MM.1S (cell line): ENCODE data around the gene ACTL7B.

Experiments used
- DNase-seq: peaks from one replicate; pipeline ENCODE4 v3.0.0-alpha.2; 2015
- H2AFZ ChIP-seq: fragments of 300-600 bp; sonication (generic); 2 replicates; pipeline ENCODE4 v1.6.0; 2016; ENCODE audit warnings: antibody characterized with exemption, low read length
- H3F3A ChIP-seq: fragments of 300-600 bp; sonication (generic); 2 replicates; pipeline ENCODE4 v1.6.1; 2016; ENCODE audit warnings: mild to moderate bottlenecking, antibody characterized with exemption, low read length, moderate library complexity, mixed read lengths; ENCODE audit not compliant: insufficient read depth
- H3K27ac ChIP-seq: fragments of 300-600 bp; sonication (generic); 2 replicates; pipeline ENCODE4 v1.5.1; 2016; ENCODE audit warnings: mild to moderate bottlenecking, low read length
- H3K27me3 ChIP-seq: fragments of 300-600 bp; sonication (generic); replicated peaks from 2 replicates; pipeline ENCODE4 v1.6.0; 2016; ENCODE audit warnings: low read length; ENCODE audit not compliant: insufficient read depth
- H3K36me3 ChIP-seq: fragments of 300-600 bp; sonication (generic); replicated peaks from 2 replicates; pipeline ENCODE4 v1.6.1; 2016; ENCODE audit warnings: mild to moderate bottlenecking, low read length, mixed read lengths; ENCODE audit not compliant: insufficient read depth
- H3K4me1 ChIP-seq: fragments of 300-600 bp; sonication (generic); 2 replicates; pipeline ENCODE4 v1.6.1; 2016; ENCODE audit warnings: low read length, mixed read lengths
- H3K4me2 ChIP-seq: fragments of 300-600 bp; sonication (generic); 2 replicates; pipeline ENCODE4 v1.6.0; 2016; ENCODE audit warnings: low read depth, low read length
- H3K4me3 ChIP-seq: fragments of 300-600 bp; sonication (generic); 2 replicates; pipeline ENCODE4 v1.5.1; 2016; ENCODE audit warnings: low read length, mixed read lengths
- H3K79me2 ChIP-seq: fragments of 300-600 bp; sonication (generic); 2 replicates; pipeline ENCODE4 v1.6.1; 2016; ENCODE audit warnings: mixed run types, low read length, mixed read lengths
- H3K9ac ChIP-seq: fragments of 300-600 bp; sonication (generic); 2 replicates; pipeline ENCODE4 v1.6.1; 2016; ENCODE audit warnings: low read length, mixed read lengths
- H3K9me2 ChIP-seq: fragments of 300-600 bp; sonication (generic); replicated peaks from 2 replicates; pipeline ENCODE4 v1.6.1; 2016; ENCODE audit warnings: mild to moderate bottlenecking, low read length, mixed read lengths; ENCODE audit not compliant: insufficient read depth
- H3K9me3 ChIP-seq: fragments of 300-600 bp; sonication (generic); replicated peaks from 2 replicates; pipeline ENCODE4 v1.6.1; 2016; ENCODE audit warnings: mild to moderate bottlenecking, low read length, mixed read lengths; ENCODE audit not compliant: insufficient read depth
- H4K20me1 ChIP-seq: fragments of 300-600 bp; sonication (generic); 2 replicates; pipeline ENCODE4 v1.6.1; 2016; ENCODE audit warnings: mild to moderate bottlenecking, low read length, moderate library complexity, mixed read lengths; ENCODE audit not compliant: insufficient read depth
- EZH2 ChIP-seq: fragments of 300-600 bp; sonication (generic); optimal IDR thresholded peaks from 2 replicates; pipeline ENCODE3; 2017; ENCODE audit warnings: low read depth, mild to moderate bottlenecking, antibody characterized with exemption, low read length, mixed read lengths
- EZH2phosphoT487 ChIP-seq: fragments of 300-600 bp; sonication (generic); IDR thresholded peaks from 2 replicates; pipeline ENCODE4 v1.6.1; 2018; ENCODE audit warnings: antibody characterized with exemption, low read length
- TF ChIP-seq, protein P1 (sequence below): fragments of 300-600 bp; sonication (generic); IDR thresholded peaks from 2 replicates; pipeline ENCODE4 v1.5.1; 2016; ENCODE audit warnings: antibody characterized with exemption, low read length, mixed read lengths

The ACTL7B gene

DNA sequence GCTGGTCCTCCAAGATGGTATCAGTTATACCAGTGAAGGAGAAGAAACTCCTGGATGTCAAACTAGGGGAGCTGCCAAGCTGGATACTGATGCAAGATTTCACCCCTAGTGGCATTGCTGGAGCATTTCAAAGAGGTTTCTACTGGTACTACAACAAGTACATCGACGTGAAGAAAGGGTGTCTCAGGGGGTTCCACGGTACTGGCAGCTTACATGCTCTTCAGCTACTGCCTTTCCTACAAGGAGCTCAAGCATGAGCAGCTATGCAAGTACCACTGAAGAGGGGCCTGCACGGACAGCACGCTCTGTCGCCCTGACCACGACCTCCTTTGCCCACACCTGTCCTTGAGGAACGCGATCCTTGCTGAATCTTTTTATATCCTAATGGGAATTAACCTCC lies 19.5 kb downstream of the ACTL7B start:
- no peak overlapping the region for H3K9ac ChIP-seq
- TF ChIP-seq EZH2 (no peak), EZH2phosphoT487 (no peak)
- TF ChIP-seq, protein P1, sequence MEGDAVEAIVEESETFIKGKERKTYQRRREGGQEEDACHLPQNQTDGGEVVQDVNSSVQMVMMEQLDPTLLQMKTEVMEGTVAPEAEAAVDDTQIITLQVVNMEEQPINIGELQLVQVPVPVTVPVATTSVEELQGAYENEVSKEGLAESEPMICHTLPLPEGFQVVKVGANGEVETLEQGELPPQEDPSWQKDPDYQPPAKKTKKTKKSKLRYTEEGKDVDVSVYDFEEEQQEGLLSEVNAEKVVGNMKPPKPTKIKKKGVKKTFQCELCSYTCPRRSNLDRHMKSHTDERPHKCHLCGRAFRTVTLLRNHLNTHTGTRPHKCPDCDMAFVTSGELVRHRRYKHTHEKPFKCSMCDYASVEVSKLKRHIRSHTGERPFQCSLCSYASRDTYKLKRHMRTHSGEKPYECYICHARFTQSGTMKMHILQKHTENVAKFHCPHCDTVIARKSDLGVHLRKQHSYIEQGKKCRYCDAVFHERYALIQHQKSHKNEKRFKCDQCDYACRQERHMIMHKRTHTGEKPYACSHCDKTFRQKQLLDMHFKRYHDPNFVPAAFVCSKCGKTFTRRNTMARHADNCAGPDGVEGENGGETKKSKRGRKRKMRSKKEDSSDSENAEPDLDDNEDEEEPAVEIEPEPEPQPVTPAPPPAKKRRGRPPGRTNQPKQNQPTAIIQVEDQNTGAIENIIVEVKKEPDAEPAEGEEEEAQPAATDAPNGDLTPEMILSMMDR, result no peak
- no peak overlapping the region for H2AFZ ChIP-seq
- no peak overlapping the region for H3K4me2 ChIP-seq
- H3K79me2 ChIP-seq, result no peaks in the 10 kb centered on the region
- DNase-seq, result no peak
- no peaks in the 10 kb centered on the region for H3F3A ChIP-seq
- H3K27me3 ChIP-seq, result no peaks in the 10 kb centered on the region
- no peak overlapping the region for H3K4me3 ChIP-seq
- H3K9me3 ChIP-seq, result no peaks in the 10 kb centered on the region
- H3K27ac ChIP-seq, result no peak overlapping the region
- no peaks in the 10 kb centered on the region for H3K9me2 ChIP-seq
- peaks cover 6% of the 10 kb centered on the region for H3K4me1 ChIP-seq
- H3K36me3 ChIP-seq, result no peaks in the 10 kb centered on the region
- no peaks in the 10 kb centered on the region for H4K20me1 ChIP-seq

DNA sequence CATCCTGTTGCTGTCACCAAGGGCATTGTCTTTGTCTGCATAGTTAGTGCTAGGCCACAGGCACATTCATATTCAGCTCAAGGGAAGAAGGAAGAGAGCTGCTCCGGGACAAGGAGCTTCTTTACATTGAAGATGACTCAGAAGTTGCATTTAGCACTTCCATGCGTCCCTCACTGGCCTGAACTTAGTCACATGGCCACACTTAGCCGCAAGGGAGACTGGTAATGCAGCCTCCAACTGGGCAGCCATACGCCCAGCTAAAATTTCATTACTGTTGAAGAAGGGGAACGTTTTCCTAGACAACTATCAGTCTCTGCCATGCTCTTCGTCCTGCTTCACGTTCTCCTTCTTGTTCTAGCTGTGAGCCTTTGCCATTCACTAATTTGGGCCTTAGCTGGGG lies 20.0 kb downstream of the ACTL7B start:
- DNase-seq, result no peak

DNA sequence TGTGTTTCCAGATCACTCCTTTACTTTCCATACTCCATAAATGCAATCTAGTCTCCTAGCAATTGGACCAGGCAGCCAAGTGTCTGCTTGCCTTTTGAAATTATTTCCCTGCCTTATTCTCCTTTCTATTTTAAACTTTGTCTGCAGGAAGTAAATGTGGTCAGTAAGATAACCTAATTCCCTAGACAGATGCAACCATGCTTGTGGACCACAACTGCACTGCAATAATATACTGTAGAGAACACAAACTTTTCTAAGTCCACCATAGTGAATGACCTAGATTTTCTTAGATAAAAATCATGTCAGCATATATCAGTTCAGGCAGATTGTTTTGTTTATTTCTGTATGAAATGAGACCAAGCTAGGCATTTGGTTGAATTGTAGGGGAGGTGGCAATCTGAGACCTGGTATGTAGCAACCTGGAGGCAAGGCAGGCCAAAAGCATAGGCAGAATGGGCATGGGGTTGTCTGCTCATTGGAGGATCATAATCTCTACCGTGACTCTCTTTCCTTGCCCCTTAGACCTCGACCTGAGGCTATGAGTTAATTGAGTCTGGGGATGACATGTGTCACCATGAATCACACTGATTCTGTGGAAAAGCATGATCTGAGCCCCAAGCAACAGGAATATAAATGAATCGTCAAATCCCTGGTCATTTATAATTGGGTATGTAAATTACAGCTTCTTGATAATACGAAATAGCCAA lies 20.7 kb downstream of the ACTL7B start:
- no peaks in the 10 kb centered on the region for H3K79me2 ChIP-seq
- no peak overlapping the region for H3K9ac ChIP-seq
- no peak for TF ChIP-seq EZH2phosphoT487
- TF ChIP-seq, protein P1, result no peak
- TF ChIP-seq EZH2, result no peak
- H3F3A ChIP-seq, result no peaks in the 10 kb centered on the region
- no peaks in the 10 kb centered on the region for H3K9me3 ChIP-seq
- no peak overlapping the region for H3K4me3 ChIP-seq
- H2AFZ ChIP-seq, result no peak overlapping the region
- H4K20me1 ChIP-seq, result no peaks in the 10 kb centered on the region
- peaks cover 6% of the 10 kb centered on the region for H3K4me1 ChIP-seq
- H3K9me2 ChIP-seq, result no peaks in the 10 kb centered on the region
- no peaks in the 10 kb centered on the region for H3K27me3 ChIP-seq
- no peaks in the 10 kb centered on the region for H3K36me3 ChIP-seq
- no peak overlapping the region for H3K27ac ChIP-seq
- peak overlapping the region; percentile 5; the same call in 1 of the 2 replicates for H3K4me2 ChIP-seq
- peak; percentile 8 for DNase-seq

More for the DNA sequence above, 20.0 kb downstream of the ACTL7B start:
- TF ChIP-seq EZH2phosphoT487 (no peak), EZH2 (no peak)
- TF ChIP-seq, protein P1, result no peak
- Histone ChIP-seq H3K9me3 (no peaks in the 10 kb centered on the region), H3K4me3 (no peak overlapping the region), H3K4me2 (no peak overlapping the region), H3F3A (no peaks in the 10 kb centered on the region), H4K20me1 (no peaks in the 10 kb centered on the region), H3K79me2 (no peaks in the 10 kb centered on the region), H3K9me2 (no peaks in the 10 kb centered on the region), H3K27me3 (no peaks in the 10 kb centered on the region), H3K27ac (no peak overlapping the region), H3K4me1 (peaks cover 6% of the 10 kb centered on the region), H3K36me3 (no peaks in the 10 kb centered on the region), H2AFZ (no peak overlapping the region), H3K9ac (no peak overlapping the region)
